ENCODE measurements around the gene ISG20L2.

Gene ISG20L2

DNA sequence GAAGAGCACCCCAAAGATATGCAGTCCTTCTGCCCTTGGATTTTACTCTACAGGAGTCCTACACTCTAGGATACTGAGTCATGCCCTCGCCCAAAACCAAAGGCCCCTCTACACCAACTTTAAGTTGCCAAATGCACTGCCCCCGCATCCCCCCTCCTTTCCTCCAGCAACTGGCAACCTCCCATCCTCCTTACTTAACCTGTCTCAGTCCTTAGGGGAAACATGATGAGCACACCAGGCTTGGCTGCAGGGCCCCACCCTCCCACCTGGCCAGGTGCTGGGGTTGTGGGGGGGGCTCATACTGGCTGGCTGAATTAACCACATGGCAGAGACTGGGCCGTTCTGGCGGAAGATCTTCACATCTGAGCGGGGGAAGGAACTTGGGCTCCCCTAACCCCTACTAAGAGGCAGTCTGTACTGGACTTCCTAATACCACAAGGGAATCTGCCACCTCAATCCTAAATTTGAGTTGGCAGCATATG is 21.7 kb upstream of the ISG20L2 start:
- peaks cover 53% of the 10 kb centered on the region for H3K79me2 ChIP-seq (ENCODE audit: insufficient read depth, low read length)
- H3K9ac ChIP-seq (ENCODE audit: low read length) = peak overlapping the region; percentile 99
- H3K9me3 ChIP-seq (ENCODE audit: low read length) = no peaks in the 10 kb centered on the region
- TF ChIP-seq, protein P1, sequence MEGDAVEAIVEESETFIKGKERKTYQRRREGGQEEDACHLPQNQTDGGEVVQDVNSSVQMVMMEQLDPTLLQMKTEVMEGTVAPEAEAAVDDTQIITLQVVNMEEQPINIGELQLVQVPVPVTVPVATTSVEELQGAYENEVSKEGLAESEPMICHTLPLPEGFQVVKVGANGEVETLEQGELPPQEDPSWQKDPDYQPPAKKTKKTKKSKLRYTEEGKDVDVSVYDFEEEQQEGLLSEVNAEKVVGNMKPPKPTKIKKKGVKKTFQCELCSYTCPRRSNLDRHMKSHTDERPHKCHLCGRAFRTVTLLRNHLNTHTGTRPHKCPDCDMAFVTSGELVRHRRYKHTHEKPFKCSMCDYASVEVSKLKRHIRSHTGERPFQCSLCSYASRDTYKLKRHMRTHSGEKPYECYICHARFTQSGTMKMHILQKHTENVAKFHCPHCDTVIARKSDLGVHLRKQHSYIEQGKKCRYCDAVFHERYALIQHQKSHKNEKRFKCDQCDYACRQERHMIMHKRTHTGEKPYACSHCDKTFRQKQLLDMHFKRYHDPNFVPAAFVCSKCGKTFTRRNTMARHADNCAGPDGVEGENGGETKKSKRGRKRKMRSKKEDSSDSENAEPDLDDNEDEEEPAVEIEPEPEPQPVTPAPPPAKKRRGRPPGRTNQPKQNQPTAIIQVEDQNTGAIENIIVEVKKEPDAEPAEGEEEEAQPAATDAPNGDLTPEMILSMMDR (IDR thresholded peaks at IDR 0.05; ENCODE audit: low read length) = no peak
- no peak for TF ChIP-seq EZH2 (IDR thresholded peaks at IDR 0.05; ENCODE audit: borderline replicate concordance, low read length)
- peak overlapping the region; percentile 82 for H3K27ac ChIP-seq (ENCODE audit: low read depth, low read length, poor library complexity, severe bottlenecking)
- H3K27me3 ChIP-seq (ENCODE audit: insufficient read depth, low read length) = no peaks in the 10 kb centered on the region
- no peaks in the 10 kb centered on the region for H3K9me2 ChIP-seq (ENCODE audit: low read depth, low read length)
- H3F3A ChIP-seq (ENCODE audit: insufficient read depth, low read length) = no peaks in the 10 kb centered on the region
- H2AFZ ChIP-seq (ENCODE audit: low read length) = no peak overlapping the region
- H3K4me3 ChIP-seq (ENCODE audit: low read depth, low read length, poor library complexity, severe bottlenecking) = peak overlapping the region; percentile 91
- no peaks in the 10 kb centered on the region for H4K20me1 ChIP-seq (ENCODE audit: insufficient read depth, low read length)
- H3K36me3 ChIP-seq (ENCODE audit: insufficient read depth, low read length) = peaks cover 21% of the 10 kb centered on the region; the same call in 1 of the 2 replicates
- peaks cover 53% of the 10 kb centered on the region for H3K4me1 ChIP-seq (ENCODE audit: insufficient read depth, low read length, severe bottlenecking)
- peak overlapping the region; percentile 98 for H3K4me2 ChIP-seq (ENCODE audit: low read length)

DNA sequence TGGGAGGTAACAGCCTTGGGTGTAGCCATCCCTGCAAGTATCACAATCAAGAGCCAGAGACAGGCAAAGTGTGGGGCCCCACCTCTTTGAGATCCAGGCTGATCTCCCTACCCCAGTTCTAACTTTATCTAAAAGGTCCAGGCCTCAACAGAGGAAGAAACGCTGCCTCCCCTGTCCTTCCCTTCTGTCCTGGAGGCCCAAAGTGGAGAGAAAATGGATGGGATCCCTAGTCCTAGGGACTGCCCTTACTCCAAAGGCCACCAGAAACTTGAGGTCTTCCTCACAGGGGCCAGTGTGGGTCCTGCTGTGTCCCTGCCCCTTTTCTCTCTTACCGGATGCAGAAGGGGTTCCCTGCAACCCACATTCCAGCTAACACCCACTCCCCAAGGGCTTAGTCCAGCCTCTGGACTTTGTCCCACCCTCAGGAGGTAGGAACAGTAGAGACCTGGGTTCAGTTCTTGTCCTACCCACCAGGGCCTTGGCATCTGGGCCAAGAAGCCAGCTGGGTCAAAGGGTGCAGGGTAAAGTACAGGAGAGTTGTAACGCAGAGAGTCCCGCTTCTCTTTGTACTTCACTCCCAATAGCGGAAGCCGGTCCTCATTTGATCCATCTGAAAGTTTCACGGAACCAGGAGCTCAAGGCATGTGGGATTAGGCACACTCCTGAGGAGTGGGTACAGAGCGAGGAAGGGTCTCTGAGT is 21.0 kb upstream of the ISG20L2 start:
- H3K9me3 ChIP-seq (ENCODE audit: low read length) = no peaks in the 10 kb centered on the region
- no peaks in the 10 kb centered on the region for H4K20me1 ChIP-seq (ENCODE audit: insufficient read depth, low read length)
- H3K9me2 ChIP-seq (ENCODE audit: low read depth, low read length) = no peaks in the 10 kb centered on the region
- H3K27ac ChIP-seq (ENCODE audit: low read depth, low read length, poor library complexity, severe bottlenecking) = peak overlapping the region; percentile 82
- H3K36me3 ChIP-seq (ENCODE audit: insufficient read depth, low read length) = peaks cover 27% of the 10 kb centered on the region; the same call in 1 of the 2 replicates
- H3K27me3 ChIP-seq (ENCODE audit: insufficient read depth, low read length) = no peaks in the 10 kb centered on the region
- H2AFZ ChIP-seq (ENCODE audit: low read length) = no peak overlapping the region
- H3K4me3 ChIP-seq (ENCODE audit: low read depth, low read length, poor library complexity, severe bottlenecking) = peak overlapping the region; percentile 91
- H3K4me1 ChIP-seq (ENCODE audit: insufficient read depth, low read length, severe bottlenecking) = peaks cover 53% of the 10 kb centered on the region
- no peak for TF ChIP-seq EZH2 (IDR thresholded peaks at IDR 0.05; ENCODE audit: borderline replicate concordance, low read length)
- TF ChIP-seq, protein P1 (IDR thresholded peaks at IDR 0.05; ENCODE audit: low read length) = no peak
- peak overlapping the region; percentile 99 for H3K9ac ChIP-seq (ENCODE audit: low read length)
- H3K4me2 ChIP-seq (ENCODE audit: low read length) = peak overlapping the region; percentile 98
- H3K79me2 ChIP-seq (ENCODE audit: insufficient read depth, low read length) = peaks cover 53% of the 10 kb centered on the region
- H3F3A ChIP-seq (ENCODE audit: insufficient read depth, low read length) = no peaks in the 10 kb centered on the region

GRCh38 chr1:156748670-156749418 is 20.3 kb upstream of the ISG20L2 start:
- TF ChIP-seq, protein P1 (IDR thresholded peaks at IDR 0.05; ENCODE audit: low read length) = no peak
- no peak for TF ChIP-seq EZH2 (IDR thresholded peaks at IDR 0.05; ENCODE audit: borderline replicate concordance, low read length)
- peaks cover 53% of the 10 kb centered on the region for H3K4me1 ChIP-seq (ENCODE audit: insufficient read depth, low read length, severe bottlenecking)
- peaks cover 31% of the 10 kb centered on the region; the same call in 1 of the 2 replicates for H3K36me3 ChIP-seq (ENCODE audit: insufficient read depth, low read length)
- H2AFZ ChIP-seq (ENCODE audit: low read length) = no peak overlapping the region
- no peaks in the 10 kb centered on the region for H3K27me3 ChIP-seq (ENCODE audit: insufficient read depth, low read length)
- H3K27ac ChIP-seq (ENCODE audit: low read depth, low read length, poor library complexity, severe bottlenecking) = peak overlapping the region; percentile 82
- peak overlapping the region; percentile 98 for H3K4me2 ChIP-seq (ENCODE audit: low read length)
- peak overlapping the region; percentile 99 for H3K9ac ChIP-seq (ENCODE audit: low read length)
- peak overlapping the region; percentile 91 for H3K4me3 ChIP-seq (ENCODE audit: low read depth, low read length, poor library complexity, severe bottlenecking)
- no peaks in the 10 kb centered on the region for H3F3A ChIP-seq (ENCODE audit: insufficient read depth, low read length)
- peaks cover 53% of the 10 kb centered on the region for H3K79me2 ChIP-seq (ENCODE audit: insufficient read depth, low read length)
- H3K9me3 ChIP-seq (ENCODE audit: low read length) = no peaks in the 10 kb centered on the region
- no peaks in the 10 kb centered on the region for H3K9me2 ChIP-seq (ENCODE audit: low read depth, low read length)
- no peaks in the 10 kb centered on the region for H4K20me1 ChIP-seq (ENCODE audit: insufficient read depth, low read length)

Data from OCI-LY1 (cell line).